Measurements from ENCODE around the gene STATH. TPM values are rescaled to one million over a fixed set of nuclear protein-coding genes. Genes with fewer than 3 reads are reported as not detected.

The STATH gene
- total and polyA plus RNA-seq, 2 donors (not counting 1 experiment from before 2014, with no cell fraction given) = not detected

GRCh38 chr4:69970071-69970470 lies 25.7 kb upstream of the STATH start:
- TF ChIP-seq CTCF (IDR thresholded peaks at IDR 0.05) (no peak), EZH2 (IDR thresholded peaks at IDR 0.05; ENCODE audit: borderline replicate concordance, insufficient read depth, low read depth, low read length, poor library complexity, severe bottlenecking) (no peak)
- no peak overlapping the region for H3K27ac ChIP-seq (ENCODE audit: low read length in 2 of 2)
- Mint-ChIP-seq H3K27ac (no peak overlapping the region), H3K4me1 (no peaks in the 10 kb centered on the region), H3K27me3 (no peaks in the 10 kb centered on the region), H3K4me3 (no peak overlapping the region), H3K9me3 (ENCODE audit: insufficient read depth) (no peaks in the 10 kb centered on the region)
- no peak overlapping the region for H3K4me3 ChIP-seq (ENCODE audit: control extremely low read depth in 1 of 5, extremely low read depth in 1 of 5, insufficient read depth in 1 of 5, low read depth in 2 of 5, low read length in 4 of 5)
- no peak overlapping the region for H2AFZ ChIP-seq (ENCODE audit: insufficient read depth, low read depth, low read length, poor library complexity, severe bottlenecking)
- no peaks in the 10 kb centered on the region for H3K79me2 ChIP-seq (ENCODE audit: control insufficient read depth, insufficient read depth, low read length)
- intact Hi-C loops (cut with micrococcal nuclease) = no loop called here
- H3K9ac ChIP-seq (ENCODE audit: low read length) = no peak overlapping the region
- H3K9me3 ChIP-seq (ENCODE audit: control extremely low read depth in 1 of 3, control insufficient read depth in 2 of 3, insufficient read depth in 1 of 3, low read length in 2 of 3) = no peaks in the 10 kb centered on the region
- ChIA-PET POLR2A (no interaction called here), CTCF (no interaction called here)
- H3K27me3 ChIP-seq (replicated peaks in 1 of 4; ENCODE audit: control extremely low read depth in 1 of 4, control insufficient read depth in 3 of 4, insufficient read depth in 4 of 4, low read length in 3 of 4) = no peaks in the 10 kb centered on the region
- ATAC-seq (ENCODE audit: low read depth) = no peak
- no peaks in the 10 kb centered on the region for H4K20me1 ChIP-seq (ENCODE audit: control insufficient read depth, insufficient read depth, low read length, poor library complexity, severe bottlenecking)
- no peaks in the 10 kb centered on the region for H3K36me3 ChIP-seq (replicated peaks in 1 of 2; ENCODE audit: control extremely low read depth in 1 of 2, control insufficient read depth in 1 of 2, extremely low read depth in 1 of 2, insufficient read depth in 2 of 2, low read length in 1 of 2)
- no peak for DNase-seq
- 17% methylated on average over 1 of the region's 1 CpG for WGBS (ENCODE audit: insufficient coverage)
- H3K4me1 ChIP-seq (ENCODE audit: control insufficient read depth in 2 of 2, insufficient read depth in 2 of 2, low read length in 2 of 2) = no peaks in the 10 kb centered on the region
- no peak overlapping the region for H3K4me2 ChIP-seq (replicated peaks; ENCODE audit: low read depth, low read length, poor library complexity, severe bottlenecking)

DNA sequence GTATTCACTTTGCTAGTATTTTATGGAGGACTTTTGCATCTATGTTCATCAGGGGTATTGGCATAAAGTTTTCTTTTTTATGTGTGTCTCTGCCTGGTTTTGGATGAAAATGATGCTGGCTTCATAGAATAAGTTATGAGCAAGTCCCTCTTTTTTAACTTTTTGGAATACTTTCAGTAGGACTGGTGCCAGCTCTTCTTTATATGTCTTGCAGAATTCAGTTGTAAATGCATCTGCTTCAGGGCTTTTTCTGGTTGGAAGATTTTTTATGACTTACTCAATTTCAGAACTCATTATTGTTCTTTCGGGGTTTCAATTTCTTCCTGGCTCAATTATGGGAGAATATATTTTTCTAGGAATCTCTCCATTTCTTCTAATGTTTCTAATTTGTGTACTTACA lies 21.1 kb upstream of the STATH start:
- H3K9me3 ChIP-seq (ENCODE audit: control extremely low read depth in 1 of 3, control insufficient read depth in 2 of 3, insufficient read depth in 1 of 3, low read length in 2 of 3) = peaks cover 0 to 3% (median 0%) of the 10 kb centered on the region in 3 donors
- no peak for DNase-seq
- Mint-ChIP-seq H3K4me1 (no peaks in the 10 kb centered on the region), H3K27me3 (no peaks in the 10 kb centered on the region), H3K4me3 (no peak overlapping the region), H3K9me3 (ENCODE audit: insufficient read depth) (peaks cover 3% of the 10 kb centered on the region), H3K27ac (no peak overlapping the region)
- no peak overlapping the region for H3K4me3 ChIP-seq (ENCODE audit: control extremely low read depth in 1 of 5, extremely low read depth in 1 of 5, insufficient read depth in 1 of 5, low read depth in 2 of 5, low read length in 4 of 5)
- no peak for ATAC-seq (ENCODE audit: low read depth)
- H3K4me1 ChIP-seq (ENCODE audit: control insufficient read depth in 2 of 2, insufficient read depth in 2 of 2, low read length in 2 of 2) = no peaks in the 10 kb centered on the region
- no peak overlapping the region for H3K4me2 ChIP-seq (replicated peaks; ENCODE audit: low read depth, low read length, poor library complexity, severe bottlenecking)
- TF ChIP-seq EZH2 (IDR thresholded peaks at IDR 0.05; ENCODE audit: borderline replicate concordance, insufficient read depth, low read depth, low read length, poor library complexity, severe bottlenecking) (no peak), CTCF (IDR thresholded peaks at IDR 0.05) (no peak)
- no peak overlapping the region for H2AFZ ChIP-seq (ENCODE audit: insufficient read depth, low read depth, low read length, poor library complexity, severe bottlenecking)
- POLR2A ChIA-PET = no interaction called here
- no peaks in the 10 kb centered on the region for H3K79me2 ChIP-seq (ENCODE audit: control insufficient read depth, insufficient read depth, low read length)
- WGBS (ENCODE audit: insufficient coverage) = no CpG with 5 or more reads among the region's 1 CpG
- intact Hi-C loops (cut with micrococcal nuclease) = no loop called here
- H4K20me1 ChIP-seq (ENCODE audit: control insufficient read depth, insufficient read depth, low read length, poor library complexity, severe bottlenecking) = no peaks in the 10 kb centered on the region
- no peaks in the 10 kb centered on the region for H3K27me3 ChIP-seq (replicated peaks in 1 of 4; ENCODE audit: control extremely low read depth in 1 of 4, control insufficient read depth in 3 of 4, insufficient read depth in 4 of 4, low read length in 3 of 4)
- H3K27ac ChIP-seq (ENCODE audit: low read length in 2 of 2) = no peak overlapping the region
- CTCF ChIA-PET = no interaction called here
- H3K36me3 ChIP-seq (replicated peaks in 1 of 2; ENCODE audit: control extremely low read depth in 1 of 2, control insufficient read depth in 1 of 2, extremely low read depth in 1 of 2, insufficient read depth in 2 of 2, low read length in 1 of 2) = no peaks in the 10 kb centered on the region
- no peak overlapping the region for H3K9ac ChIP-seq (ENCODE audit: low read length)
